ENCODE results near the gene BANF1.

- no peak for TF ChIP-seq POLR2A (IDR thresholded peaks at IDR 0.05)
- TF ChIP-seq CTCF (IDR thresholded peaks at IDR 0.05), result no peak
Measured at GRCh38 chr11:65972116-65972515, 30.2 kb upstream of the BANF1 start.
